Lower lobe of right lung (tissue), 2 donors: ENCODE measurements around the gene FADS2. TPM values are rescaled to one million over a fixed set of nuclear protein-coding genes. Genes with fewer than 3 reads are reported as not detected.

Source experiments
- ATAC-seq, 2 donors: fragments of 200-7000 bp; cut with Tn5 transposase; one replicate each; pipeline ENCODE4 v1.9.1; 2020 to 2022; ENCODE audit warnings: mild to moderate bottlenecking in 2 of 2, moderate library complexity in 2 of 2
- DNase-seq: peaks from one replicate; pipeline ENCODE4 v3.0.0-alpha.2; 2020
- H3K27ac ChIP-seq: fragments of 200-600 bp; one replicate; pipeline ENCODE4 v1.8.0; 2022
- H3K27me3 ChIP-seq: fragments of 200-600 bp; one replicate; pipeline ENCODE4 v1.8.0; 2022; ENCODE audit warnings: low read depth
- H3K36me3 ChIP-seq: fragments of 200-600 bp; one replicate; pipeline ENCODE4 v1.8.0; 2022; ENCODE audit warnings: mild to moderate bottlenecking
- H3K4me1 ChIP-seq: fragments of 200-600 bp; one replicate; pipeline ENCODE4 v1.8.0; 2022
- H3K4me3 ChIP-seq: fragments of 200-600 bp; one replicate; pipeline ENCODE4 v1.8.0; 2022; ENCODE audit warnings: mild to moderate bottlenecking
- H3K9me3 ChIP-seq: fragments of 200-600 bp; one replicate; pipeline ENCODE4 v1.8.0; 2022
- intact Hi-C: fragments of 100-400 bp; cut with DNase I; formaldehyde crosslinking; loops from one replicate; pipeline ENCODE4 v1.11.0; 2022
- total RNA-seq: library from RNA; stranded (reverse); fragmentation: NEBNext Ultra II Directional; extraction: Animal tissue kit (Norgen Biotek cat#: 25700); gene quantifications from one replicate; pipeline ENCODE4 v1.2.1, GENCODE V29; 2021
- TF ChIP-seq, protein P1 (sequence below): fragments of 200-600 bp; IDR thresholded peaks from one replicate; pipeline ENCODE4 v1.8.0; 2022; ENCODE audit warnings: antibody characterized with exemption, mild to moderate bottlenecking
- donor health status: DM: no; HTN: yes; CAD: no; lungs with severe emphysema.

The FADS2 gene
- total RNA-seq, 1 donor from 2014 or later: 82.0 TPM

- Histone ChIP-seq H3K27ac (no peak overlapping the region), H3K4me1 (peaks cover 15% of the 10 kb centered on the region), H3K4me3 (no peak overlapping the region), H3K9me3 (no peaks in the 10 kb centered on the region), H3K27me3 (no peaks in the 10 kb centered on the region), H3K36me3 (peaks cover 37% of the 10 kb centered on the region)
- TF ChIP-seq, protein P1, sequence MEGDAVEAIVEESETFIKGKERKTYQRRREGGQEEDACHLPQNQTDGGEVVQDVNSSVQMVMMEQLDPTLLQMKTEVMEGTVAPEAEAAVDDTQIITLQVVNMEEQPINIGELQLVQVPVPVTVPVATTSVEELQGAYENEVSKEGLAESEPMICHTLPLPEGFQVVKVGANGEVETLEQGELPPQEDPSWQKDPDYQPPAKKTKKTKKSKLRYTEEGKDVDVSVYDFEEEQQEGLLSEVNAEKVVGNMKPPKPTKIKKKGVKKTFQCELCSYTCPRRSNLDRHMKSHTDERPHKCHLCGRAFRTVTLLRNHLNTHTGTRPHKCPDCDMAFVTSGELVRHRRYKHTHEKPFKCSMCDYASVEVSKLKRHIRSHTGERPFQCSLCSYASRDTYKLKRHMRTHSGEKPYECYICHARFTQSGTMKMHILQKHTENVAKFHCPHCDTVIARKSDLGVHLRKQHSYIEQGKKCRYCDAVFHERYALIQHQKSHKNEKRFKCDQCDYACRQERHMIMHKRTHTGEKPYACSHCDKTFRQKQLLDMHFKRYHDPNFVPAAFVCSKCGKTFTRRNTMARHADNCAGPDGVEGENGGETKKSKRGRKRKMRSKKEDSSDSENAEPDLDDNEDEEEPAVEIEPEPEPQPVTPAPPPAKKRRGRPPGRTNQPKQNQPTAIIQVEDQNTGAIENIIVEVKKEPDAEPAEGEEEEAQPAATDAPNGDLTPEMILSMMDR: no peak
- no peak for DNase-seq
- intact Hi-C loops: no loop called here
- no peak for ATAC-seq
Measured at GRCh38 chr11:61838921-61839320, 10.8 kb downstream of the FADS2 start.

GRCh38 chr11:61839742-61840141, 11.6 kb downstream of the FADS2 start:
- DNase-seq (no peak), ATAC-seq (no peak)
- Histone ChIP-seq H3K4me1 (peaks cover 6% of the 10 kb centered on the region), H3K9me3 (no peaks in the 10 kb centered on the region), H3K36me3 (peaks cover 42% of the 10 kb centered on the region), H3K27me3 (no peaks in the 10 kb centered on the region), H3K27ac (no peak overlapping the region), H3K4me3 (no peak overlapping the region)
- intact Hi-C loops: no loop called here
- TF ChIP-seq, protein P1: no peak

DNA sequence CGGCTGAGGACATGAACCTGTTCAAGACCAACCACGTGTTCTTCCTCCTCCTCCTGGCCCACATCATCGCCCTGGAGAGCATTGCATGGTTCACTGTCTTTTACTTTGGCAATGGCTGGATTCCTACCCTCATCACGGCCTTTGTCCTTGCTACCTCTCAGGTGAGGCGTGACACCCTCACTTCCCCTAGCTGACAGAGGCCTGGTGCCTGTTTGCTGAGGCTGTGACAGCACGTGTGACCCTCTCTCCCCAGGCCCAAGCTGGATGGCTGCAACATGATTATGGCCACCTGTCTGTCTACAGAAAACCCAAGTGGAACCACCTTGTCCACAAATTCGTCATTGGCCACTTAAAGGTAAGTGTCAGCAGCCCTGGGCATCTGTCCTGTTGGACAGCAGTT, 12.3 kb downstream of the FADS2 start:
- no peak for DNase-seq
- H3K4me3 ChIP-seq: no peak overlapping the region
- peaks cover 42% of the 10 kb centered on the region for H3K36me3 ChIP-seq
- H3K27ac ChIP-seq: no peak overlapping the region
- no peaks in the 10 kb centered on the region for H3K27me3 ChIP-seq
- TF ChIP-seq, protein P1: no peak
- H3K4me1 ChIP-seq: peaks cover under 1% of the 10 kb centered on the region
- ATAC-seq: no peak
- intact Hi-C loops: no loop called here
- H3K9me3 ChIP-seq: no peaks in the 10 kb centered on the region

DNA sequence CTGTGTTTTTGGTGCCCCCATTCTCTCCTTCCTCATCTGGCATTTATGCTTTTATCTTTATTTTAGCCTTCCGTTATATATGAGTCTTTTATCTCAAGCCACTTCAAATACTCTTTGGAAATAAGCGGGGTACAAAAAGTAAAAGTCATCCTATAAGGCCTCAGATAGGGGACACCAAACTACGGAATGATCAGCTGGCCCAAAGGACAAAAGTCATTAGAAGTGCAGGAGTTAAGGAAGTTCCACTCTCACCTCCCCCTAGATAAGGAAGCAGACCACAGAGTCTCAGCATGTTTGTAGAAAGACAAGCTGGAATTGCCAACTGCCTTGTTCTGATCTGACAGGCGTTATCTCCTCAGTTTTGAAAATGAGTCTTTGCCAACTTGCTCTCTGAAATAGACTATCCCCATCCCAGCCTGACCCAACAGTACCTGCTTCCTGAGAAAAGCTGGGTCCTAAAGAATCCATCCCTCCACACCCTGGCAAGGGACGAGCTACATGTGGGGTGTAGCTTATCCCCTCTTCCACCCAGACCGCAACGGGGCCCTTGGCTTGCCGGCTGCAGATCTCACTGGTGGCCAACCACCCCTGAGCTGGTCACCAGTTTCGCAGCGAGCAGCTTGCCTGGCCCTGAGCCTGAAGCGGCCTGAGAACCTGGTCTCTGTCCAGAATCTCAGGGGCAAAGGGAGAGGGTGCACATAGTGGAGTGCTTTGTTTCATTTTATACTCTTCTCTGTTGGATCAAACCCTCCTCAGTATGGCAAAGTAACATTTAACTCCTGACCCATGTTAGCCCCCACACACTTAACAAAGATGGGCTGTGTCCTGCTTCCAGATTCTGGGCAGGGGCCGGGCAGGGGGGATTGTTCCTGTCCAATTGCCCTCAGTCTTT, 13.8 kb downstream of the FADS2 start:
- H3K9me3 ChIP-seq: no peaks in the 10 kb centered on the region
- DNase-seq: no peak
- TF ChIP-seq, protein P1: no peak
- H3K4me3 ChIP-seq: no peak overlapping the region
- peaks cover 42% of the 10 kb centered on the region for H3K36me3 ChIP-seq
- intact Hi-C loops: no loop called here
- no peak for ATAC-seq
- H3K4me1 ChIP-seq: no peaks in the 10 kb centered on the region
- H3K27ac ChIP-seq: no peak overlapping the region
- H3K27me3 ChIP-seq: no peaks in the 10 kb centered on the region

- intact Hi-C loops: no loop called here
Measured at GRCh38 chr11:61842528-61842820, 14.4 kb downstream of the FADS2 start.

More at GRCh38 chr11:61842528-61842820, 14.4 kb downstream of the FADS2 start:
- peaks cover 45% of the 10 kb centered on the region for H3K36me3 ChIP-seq
- H3K4me1 ChIP-seq: no peaks in the 10 kb centered on the region
- DNase-seq: no peak
- no peaks in the 10 kb centered on the region for H3K27me3 ChIP-seq
- no peak overlapping the region for H3K27ac ChIP-seq
- ATAC-seq: no peak
- TF ChIP-seq, protein P1: no peak
- no peak overlapping the region for H3K4me3 ChIP-seq
- H3K9me3 ChIP-seq: no peaks in the 10 kb centered on the region
